ENCODE data around the gene TEX38. TPM values are rescaled to one million over a fixed set of nuclear protein-coding genes. Genes with fewer than 3 reads are reported as not detected.

Gene TEX38
- total RNA-seq, 2 experiments from 2014 or later = not detected

DNA sequence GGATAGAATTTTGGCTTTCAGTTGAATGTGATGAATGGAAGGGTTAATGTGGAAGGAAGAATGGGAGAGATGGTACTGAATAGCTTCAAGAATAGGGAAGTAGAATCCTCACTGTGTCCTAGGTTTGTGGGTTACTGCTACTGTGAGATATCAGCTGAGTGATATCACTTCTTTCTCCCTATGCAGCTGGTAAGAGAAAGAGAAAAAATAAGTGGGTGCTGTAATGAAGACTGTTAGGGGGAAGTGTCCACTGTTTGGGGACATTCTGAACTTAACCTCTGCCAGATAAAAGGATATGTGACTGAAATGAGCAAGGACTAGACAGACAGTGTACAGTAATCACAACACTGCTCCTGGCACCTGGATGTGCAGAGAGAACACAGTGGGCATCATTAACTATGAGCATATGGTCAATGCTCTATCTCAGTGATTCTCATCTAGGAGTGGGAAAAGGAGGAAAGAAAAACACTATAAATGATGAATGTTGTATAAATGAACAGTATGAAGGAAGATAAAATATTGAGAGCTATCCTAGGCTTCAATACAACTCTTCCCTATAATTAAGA is 29.5 kb upstream of the TEX38 start:
- no peaks in the 10 kb centered on the region for H3K4me1 ChIP-seq (ENCODE audit: insufficient read depth, low read length, poor library complexity, severe bottlenecking)
- TF ChIP-seq EZH2phosphoT487 (IDR thresholded peaks at IDR 0.05; ENCODE audit: borderline replicate concordance, low read depth, low read length) = no peak
- TF ChIP-seq, protein P1, sequence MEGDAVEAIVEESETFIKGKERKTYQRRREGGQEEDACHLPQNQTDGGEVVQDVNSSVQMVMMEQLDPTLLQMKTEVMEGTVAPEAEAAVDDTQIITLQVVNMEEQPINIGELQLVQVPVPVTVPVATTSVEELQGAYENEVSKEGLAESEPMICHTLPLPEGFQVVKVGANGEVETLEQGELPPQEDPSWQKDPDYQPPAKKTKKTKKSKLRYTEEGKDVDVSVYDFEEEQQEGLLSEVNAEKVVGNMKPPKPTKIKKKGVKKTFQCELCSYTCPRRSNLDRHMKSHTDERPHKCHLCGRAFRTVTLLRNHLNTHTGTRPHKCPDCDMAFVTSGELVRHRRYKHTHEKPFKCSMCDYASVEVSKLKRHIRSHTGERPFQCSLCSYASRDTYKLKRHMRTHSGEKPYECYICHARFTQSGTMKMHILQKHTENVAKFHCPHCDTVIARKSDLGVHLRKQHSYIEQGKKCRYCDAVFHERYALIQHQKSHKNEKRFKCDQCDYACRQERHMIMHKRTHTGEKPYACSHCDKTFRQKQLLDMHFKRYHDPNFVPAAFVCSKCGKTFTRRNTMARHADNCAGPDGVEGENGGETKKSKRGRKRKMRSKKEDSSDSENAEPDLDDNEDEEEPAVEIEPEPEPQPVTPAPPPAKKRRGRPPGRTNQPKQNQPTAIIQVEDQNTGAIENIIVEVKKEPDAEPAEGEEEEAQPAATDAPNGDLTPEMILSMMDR (conservative IDR thresholded peaks at IDR 0.05; ENCODE audit: low read length) = no peak
- no peaks in the 10 kb centered on the region for H3K9me2 ChIP-seq (ENCODE audit: insufficient read depth, low read length)
- no peak for DNase-seq (ENCODE audit: low spot score)
- H4K20me1 ChIP-seq (ENCODE audit: insufficient read depth, low read length) = no peaks in the 10 kb centered on the region
- H3K4me3 ChIP-seq (ENCODE audit: low read depth, low read length, poor library complexity, severe bottlenecking) = no peak overlapping the region
- BruUV-seq (replicated peaks) = no TSS peak
- CTCF ChIA-PET (ENCODE audit: unreplicated experiment) = interaction anchor here (0.5 kb wide), 1 partner anchor 95 kb away, joined by 4 read pairs; no protein-coding TSS in a partner anchor
- no peak overlapping the region for H3K4me2 ChIP-seq (ENCODE audit: low read length)
- POLR2A ChIA-PET = interaction anchor here (1.7 kb wide), 1 partner anchor 11 kb away, joined by 5 read pairs; no protein-coding TSS in a partner anchor
- no peaks in the 10 kb centered on the region for H3K79me2 ChIP-seq (ENCODE audit: insufficient read depth, low read depth, low read length)
- intact Hi-C loops (cut with micrococcal nuclease; ENCODE audit: unreplicated experiment) = no loop called here
- H2AFZ ChIP-seq (ENCODE audit: low read length) = no peak overlapping the region
- H3K9me3 ChIP-seq (ENCODE audit: low read length) = no peaks in the 10 kb centered on the region
- peaks cover 1% of the 10 kb centered on the region; the same call in 1 of the 2 replicates for H3K36me3 ChIP-seq (ENCODE audit: insufficient read depth, low read length)
- H3K27ac ChIP-seq (ENCODE audit: low read depth, low read length, poor library complexity, severe bottlenecking) = no peak overlapping the region

DNA sequence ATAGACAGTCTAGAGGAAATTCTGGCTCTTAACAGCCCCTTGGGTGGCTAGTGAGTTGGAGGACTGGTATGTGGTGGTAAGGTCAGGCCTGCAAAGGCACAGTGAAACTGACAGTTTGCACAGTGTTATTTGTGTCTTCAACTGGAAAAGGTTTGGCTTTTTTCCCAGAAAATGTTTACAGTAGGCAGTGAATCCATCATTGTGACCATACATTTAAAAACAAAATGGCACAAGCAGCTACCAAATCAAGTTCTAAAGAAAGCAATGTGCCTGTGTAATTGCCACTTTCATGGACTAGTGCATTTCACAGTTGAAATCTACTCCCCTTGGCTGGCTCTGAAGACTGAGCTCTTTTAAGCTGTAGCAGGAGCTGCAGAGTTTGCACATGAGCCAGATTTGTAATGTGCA is 28.3 kb upstream of the TEX38 start:
- Histone ChIP-seq H3K27ac (ENCODE audit: low read depth, low read length, poor library complexity, severe bottlenecking) (no peak overlapping the region), H3K36me3 (ENCODE audit: insufficient read depth, low read length) (peaks cover 12% of the 10 kb centered on the region), H3K79me2 (ENCODE audit: insufficient read depth, low read depth, low read length) (no peaks in the 10 kb centered on the region), H3K4me2 (ENCODE audit: low read length) (no peak overlapping the region), H3K9me2 (ENCODE audit: insufficient read depth, low read length) (no peaks in the 10 kb centered on the region), H3K4me1 (ENCODE audit: insufficient read depth, low read length, poor library complexity, severe bottlenecking) (no peaks in the 10 kb centered on the region), H3K4me3 (ENCODE audit: low read depth, low read length, poor library complexity, severe bottlenecking) (no peak overlapping the region), H4K20me1 (ENCODE audit: insufficient read depth, low read length) (no peaks in the 10 kb centered on the region), H2AFZ (ENCODE audit: low read length) (no peak overlapping the region), H3K9me3 (ENCODE audit: low read length) (0 out of 2 replicates have a peak, but pooled peaks cover 2% of the 10 kb centered on the region)
- intact Hi-C loops (cut with micrococcal nuclease; ENCODE audit: unreplicated experiment) = no loop called here
- no TSS peak for BruUV-seq (replicated peaks)
- TF ChIP-seq EZH2phosphoT487 (IDR thresholded peaks at IDR 0.05; ENCODE audit: borderline replicate concordance, low read depth, low read length) = no peak
- TF ChIP-seq, protein P1 (conservative IDR thresholded peaks at IDR 0.05; ENCODE audit: low read length) = no peak
- CTCF ChIA-PET (ENCODE audit: unreplicated experiment) = no interaction called here
- POLR2A ChIA-PET = interaction anchor here (0.7 to 1.7 kb wide), 2 partner anchors 13 to 69 kb away, joined by 3 to 5 read pairs; no protein-coding TSS in a partner anchor
- DNase-seq (ENCODE audit: low spot score) = no peak

GRCh38 chr1:46645815-46646214 is 25.8 kb upstream of the TEX38 start:
- Histone ChIP-seq H3K79me2 (ENCODE audit: insufficient read depth, low read depth, low read length) (no peaks in the 10 kb centered on the region), H3K4me2 (ENCODE audit: low read length) (no peak overlapping the region), H3K9me3 (ENCODE audit: low read length) (peaks cover 24% of the 10 kb centered on the region), H3K36me3 (ENCODE audit: insufficient read depth, low read length) (peaks cover 36% of the 10 kb centered on the region), H3K9me2 (ENCODE audit: insufficient read depth, low read length) (no peaks in the 10 kb centered on the region), H2AFZ (ENCODE audit: low read length) (no peak overlapping the region), H3K27ac (ENCODE audit: low read depth, low read length, poor library complexity, severe bottlenecking) (no peak overlapping the region), H3K4me3 (ENCODE audit: low read depth, low read length, poor library complexity, severe bottlenecking) (no peak overlapping the region), H4K20me1 (ENCODE audit: insufficient read depth, low read length) (no peaks in the 10 kb centered on the region), H3K4me1 (ENCODE audit: insufficient read depth, low read length, poor library complexity, severe bottlenecking) (no peaks in the 10 kb centered on the region)
- intact Hi-C loops (cut with micrococcal nuclease; ENCODE audit: unreplicated experiment) = no loop called here
- POLR2A ChIA-PET = interaction anchor here (0.6 kb wide), 1 partner anchor 64 kb away, joined by 3 read pairs; no protein-coding TSS in a partner anchor
- CTCF ChIA-PET (ENCODE audit: unreplicated experiment) = no interaction called here
- no TSS peak for BruUV-seq (replicated peaks)
- TF ChIP-seq, protein P1 (conservative IDR thresholded peaks at IDR 0.05; ENCODE audit: low read length) = no peak
- TF ChIP-seq EZH2phosphoT487 (IDR thresholded peaks at IDR 0.05; ENCODE audit: borderline replicate concordance, low read depth, low read length) = no peak
- no peak for DNase-seq (ENCODE audit: low spot score)

All from OCI-LY7 (cell line).